Measurements from ENCODE around the gene RNF187.

- TF ChIP-seq CTCF (conservative IDR thresholded peaks at IDR 0.05 in 1 of 2, IDR thresholded peaks at IDR 0.05 in 1 of 2; ENCODE audit: low read depth in 1 of 2, low read length in 2 of 2), result no peak
- TF ChIP-seq EZH2 (IDR thresholded peaks at IDR 0.05; ENCODE audit: low read length, missing control alignments), result peak; percentile 86
Observed at GRCh38 chr1:228445843-228446650, 41.1 kb upstream of the RNF187 start.

Measured in fibroblast of lung (primary cell).